GM18951 (cell line): Measurements from ENCODE around the gene EEF1G.
"Not testable (repeated sequence)": the region's sequence is repeated elsewhere in the genome, so short reads cannot be mapped to it uniquely, and the experiment has no call there.

Experiments used
- POLR2A ChIP-seq: IDR thresholded peaks from 4 replicates; pipeline ENCODE4 v1.6.1; 2011; ENCODE audit warnings: mild to moderate bottlenecking; ENCODE audit not compliant: insufficient read length, insufficient read depth; ENCODE audit errors: extremely low read depth
- in situ Hi-C: fragments of 300-500 bp; cut with MboI; formaldehyde crosslinking; loops from one replicate; pipeline ENCODE4 v1.12.0; 2022; ENCODE audit warnings: low sequenced_read_pairs, mixed read lengths, inconsistent platforms; ENCODE audit not compliant: unreplicated experiment

EEF1G gene

DNA sequence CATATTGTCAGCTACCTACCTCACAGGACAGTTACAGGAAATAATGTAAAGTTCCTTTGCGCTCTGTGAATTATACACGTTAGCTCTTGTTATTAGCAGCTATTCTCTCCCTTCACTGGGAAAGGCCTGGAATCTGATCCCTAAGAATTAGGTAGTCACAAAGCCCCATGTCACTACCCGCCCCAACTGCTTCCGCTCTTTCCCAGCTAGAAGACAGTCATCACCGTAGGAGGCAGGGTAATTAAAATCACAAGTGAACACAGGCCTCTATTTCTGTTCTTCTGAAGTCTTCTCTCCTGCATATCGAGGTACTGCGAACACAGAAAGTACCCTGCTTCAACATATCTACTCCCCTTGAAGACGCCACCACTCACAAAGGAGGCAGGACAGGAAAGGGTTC is 14.5 kb downstream of the EEF1G start:
- in situ Hi-C loops = no loop called here
- no peak for TF ChIP-seq POLR2A

DNA sequence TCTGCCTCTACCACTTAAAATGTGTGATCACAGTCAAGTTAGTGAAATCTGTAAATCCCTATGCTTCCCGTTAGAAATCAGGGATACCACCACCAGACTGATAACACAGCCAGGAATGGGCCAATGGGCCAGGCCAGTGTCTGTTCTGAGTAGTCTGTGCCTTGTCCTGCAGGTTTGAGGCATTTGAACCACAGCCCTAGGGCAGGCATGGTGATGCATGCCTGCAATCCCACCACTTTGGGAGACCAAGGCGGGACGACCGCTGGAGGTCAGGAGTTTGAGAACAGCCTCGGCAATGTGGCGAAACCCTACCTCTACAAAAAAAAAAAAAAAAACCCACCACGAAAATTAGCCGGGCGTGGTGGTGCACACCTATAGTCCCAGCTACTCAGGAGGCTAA is 15.0 kb downstream of the EEF1G start:
- in situ Hi-C loops = no loop called here
- no peak for TF ChIP-seq POLR2A

DNA sequence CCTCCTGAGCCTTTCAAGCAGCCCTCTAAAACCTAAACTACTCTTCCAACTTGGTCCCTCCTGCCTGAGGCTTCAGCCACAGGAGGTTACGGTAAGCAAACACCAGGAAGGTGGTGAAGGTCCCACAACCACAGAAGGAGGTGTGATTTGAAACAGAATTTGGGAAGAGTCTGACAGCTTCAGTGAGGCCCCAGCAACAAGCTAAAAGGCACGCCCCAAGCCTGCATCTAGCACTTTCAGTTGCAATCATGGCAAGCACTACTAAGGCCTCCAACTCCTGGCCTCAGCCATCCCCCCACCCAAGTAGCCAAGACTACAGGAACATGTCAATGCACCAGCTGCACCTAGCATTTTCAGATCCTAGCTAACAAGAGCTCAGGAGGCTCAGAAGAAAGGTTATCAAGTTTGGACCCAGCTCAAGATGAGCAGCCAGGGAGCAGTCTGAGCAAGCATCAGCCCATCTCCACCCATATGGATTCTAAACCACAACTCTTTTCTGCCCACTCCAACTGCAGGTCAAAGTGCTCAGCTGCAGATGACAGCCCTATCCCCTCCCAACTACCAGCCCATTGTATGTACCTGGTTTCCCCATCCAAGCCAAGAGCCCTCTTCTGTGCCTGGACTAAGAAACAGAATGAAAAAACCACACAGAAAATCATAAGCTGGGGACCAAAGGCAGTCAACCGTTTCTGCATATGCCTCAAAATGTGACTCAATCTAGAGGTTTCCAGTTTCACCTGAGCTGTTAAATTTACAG is 16.6 kb downstream of the EEF1G start:
- in situ Hi-C loops = no loop called here
- no peak for TF ChIP-seq POLR2A

DNA sequence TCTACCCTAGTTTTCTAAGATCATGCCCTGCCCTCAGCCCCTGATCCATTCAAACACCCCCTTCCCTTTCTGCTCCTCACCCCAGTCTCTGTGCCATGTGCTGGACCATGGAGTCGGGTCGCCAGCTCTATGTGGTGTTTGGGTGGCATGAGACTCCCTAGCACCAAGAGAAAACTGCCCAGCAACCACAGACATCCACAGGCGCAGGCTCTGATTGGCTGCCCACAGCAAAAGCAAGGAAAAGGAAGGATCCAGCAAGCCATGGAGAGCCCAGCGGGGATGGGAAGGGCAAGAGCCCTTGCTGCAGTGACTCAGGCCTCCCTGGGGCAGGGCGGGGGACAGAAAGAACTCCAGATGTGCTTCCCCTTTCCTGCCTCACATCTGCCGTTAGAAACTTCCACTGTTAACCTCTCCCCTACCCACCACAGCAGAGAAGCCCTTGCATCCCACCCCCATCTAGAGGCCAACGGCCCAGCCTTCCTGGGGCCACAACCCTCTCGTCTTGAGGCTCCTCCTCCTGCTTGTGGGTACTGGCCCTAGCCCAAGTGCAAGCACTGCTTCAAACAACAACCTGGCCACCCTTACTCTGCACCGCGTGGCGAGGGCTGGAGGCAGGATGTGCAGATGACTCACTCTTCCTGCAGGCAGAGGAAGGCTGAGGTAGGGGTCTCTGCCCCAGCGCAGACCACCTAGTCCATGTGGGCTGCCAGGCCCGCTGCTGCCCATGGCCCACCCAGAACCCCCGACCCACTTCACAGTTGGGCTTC is 17.4 kb downstream of the EEF1G start:
- in situ Hi-C loops = no loop called here

DNA sequence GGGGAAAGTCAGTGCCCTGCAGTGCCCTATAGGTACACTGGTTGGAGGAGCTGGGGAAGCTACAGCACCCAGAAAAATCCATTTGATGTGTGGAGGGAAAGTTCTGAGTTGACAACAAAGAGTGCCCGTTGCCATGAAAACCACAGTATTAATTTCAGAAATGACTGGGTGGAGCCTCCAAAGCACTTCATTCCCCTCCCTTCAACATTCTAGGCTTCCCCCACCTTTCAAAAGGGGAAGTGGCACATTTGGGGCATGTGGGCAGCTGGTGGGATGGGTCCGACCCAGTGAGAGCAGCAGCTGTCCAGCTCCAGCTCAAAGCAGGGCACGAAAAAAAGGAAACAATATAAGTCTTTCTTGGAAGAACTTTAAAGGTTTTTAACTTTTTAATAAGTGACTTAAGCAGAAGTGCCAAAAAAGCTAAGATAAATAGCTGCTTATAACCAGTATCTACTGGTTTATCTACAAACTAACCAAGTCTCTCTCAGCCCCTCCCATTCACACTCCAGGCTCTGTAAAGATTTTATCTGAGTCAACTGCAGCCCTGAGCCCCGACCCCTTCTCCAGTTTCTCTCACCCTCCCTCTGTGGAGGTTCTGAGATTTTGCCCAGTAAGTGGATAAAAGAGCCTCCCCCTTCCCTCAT is 18.1 kb downstream of the EEF1G start:
- TF ChIP-seq POLR2A = no peak
- in situ Hi-C loops = no loop called here

More for the DNA sequence above, 17.4 kb downstream of the EEF1G start:
- TF ChIP-seq POLR2A = no peak

DNA sequence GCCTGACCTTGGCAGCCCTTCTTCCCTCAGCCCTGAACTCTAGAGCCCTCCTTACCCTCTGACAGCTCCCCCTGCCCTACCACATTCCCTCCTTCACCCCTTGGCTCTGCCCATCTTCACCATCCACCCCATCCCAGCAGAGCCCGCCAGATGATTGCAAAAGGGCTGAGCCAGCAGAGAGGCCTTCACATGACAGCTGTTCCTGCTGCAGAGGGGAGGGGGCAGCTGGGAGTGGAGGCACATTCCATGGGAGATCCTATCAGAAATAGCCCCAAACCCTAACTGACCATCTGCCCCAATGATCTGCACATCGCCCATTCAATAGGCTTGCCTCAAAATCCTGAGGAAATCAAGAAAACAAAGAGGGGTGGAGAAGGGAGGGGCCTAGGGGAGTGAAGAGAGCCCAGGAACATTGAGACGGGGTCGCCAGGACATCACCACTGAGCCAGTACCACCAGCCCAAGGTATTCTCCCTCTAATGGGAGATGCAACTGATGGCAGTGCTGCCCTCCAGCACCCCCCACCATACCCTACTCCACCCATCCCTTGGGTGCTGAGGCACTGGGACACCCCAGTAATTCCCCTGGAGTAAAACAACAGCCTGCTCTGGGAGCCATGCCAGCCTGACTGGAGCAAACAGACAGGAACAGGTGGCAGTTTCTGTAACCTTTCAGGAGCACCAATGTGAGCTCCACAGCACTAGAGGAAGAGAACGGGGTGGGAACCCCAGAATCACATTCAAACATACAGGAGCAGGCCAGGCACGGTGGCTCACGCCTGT is 19.1 kb downstream of the EEF1G start:
- in situ Hi-C loops = no loop called here
- TF ChIP-seq POLR2A = no peak

DNA sequence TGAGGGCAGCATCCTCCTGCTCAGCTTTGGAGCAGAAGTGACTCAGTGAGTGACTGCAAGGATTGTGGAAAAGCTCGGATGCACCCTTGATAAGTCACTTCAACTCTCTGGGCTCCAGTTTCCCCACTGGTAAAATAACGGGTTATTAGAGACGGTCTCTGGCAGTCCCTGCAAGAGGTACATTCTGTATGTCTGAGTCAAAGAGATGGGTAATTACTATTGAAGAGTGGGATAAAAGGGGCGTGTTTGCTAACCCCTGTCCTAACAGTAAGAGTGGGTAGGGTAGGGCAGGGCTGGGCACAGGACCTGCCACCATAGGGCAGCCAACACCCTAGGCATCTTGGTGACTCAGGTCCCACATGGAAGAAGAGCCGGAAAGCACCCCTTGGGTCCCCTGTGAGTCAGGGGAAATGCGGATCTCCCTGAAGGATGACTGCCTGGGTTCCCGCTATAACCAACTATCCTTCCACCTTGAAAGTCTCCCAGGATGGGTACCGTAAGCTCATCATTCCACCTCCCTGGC is 19.8 kb downstream of the EEF1G start:
- in situ Hi-C loops = no loop called here
- TF ChIP-seq POLR2A = no peak

DNA sequence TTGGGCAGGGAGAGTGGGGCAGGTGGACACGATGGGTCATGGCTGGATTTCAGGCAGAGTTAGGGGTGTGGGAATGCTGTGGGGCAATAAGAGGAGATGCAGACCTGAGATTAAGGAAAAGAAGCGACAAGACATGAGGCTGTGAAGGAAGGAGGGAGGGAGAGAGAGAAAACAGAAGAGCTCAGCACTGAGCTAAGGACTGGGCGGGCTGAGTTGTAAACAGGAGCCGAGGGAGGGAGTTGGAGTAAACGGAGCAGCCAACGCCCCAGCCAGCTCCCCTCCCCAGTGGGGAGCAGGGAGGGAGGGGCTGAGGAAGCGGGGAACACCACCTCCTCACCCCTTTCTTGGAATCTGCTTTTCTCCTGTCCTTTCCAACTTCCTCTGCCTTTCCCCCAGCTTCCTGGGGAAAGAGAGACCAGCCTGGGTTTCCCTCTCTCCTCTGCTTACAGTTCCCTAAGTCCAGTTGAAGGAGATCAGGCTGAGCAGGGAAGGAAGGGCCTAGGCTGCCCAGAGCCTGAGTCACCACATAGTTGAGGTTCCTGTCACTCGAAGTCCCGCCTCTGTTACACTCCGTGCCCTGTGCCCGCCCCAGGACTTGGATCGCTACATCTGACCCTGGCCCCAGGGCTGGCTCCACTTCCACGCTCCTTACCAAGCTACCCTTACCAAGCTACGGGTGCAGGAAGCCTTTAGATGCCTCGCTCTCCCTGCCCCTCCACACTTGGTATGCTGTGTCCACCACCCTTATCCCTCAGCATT is 20.4 kb downstream of the EEF1G start:
- no peak for TF ChIP-seq POLR2A
- in situ Hi-C loops = no loop called here

DNA sequence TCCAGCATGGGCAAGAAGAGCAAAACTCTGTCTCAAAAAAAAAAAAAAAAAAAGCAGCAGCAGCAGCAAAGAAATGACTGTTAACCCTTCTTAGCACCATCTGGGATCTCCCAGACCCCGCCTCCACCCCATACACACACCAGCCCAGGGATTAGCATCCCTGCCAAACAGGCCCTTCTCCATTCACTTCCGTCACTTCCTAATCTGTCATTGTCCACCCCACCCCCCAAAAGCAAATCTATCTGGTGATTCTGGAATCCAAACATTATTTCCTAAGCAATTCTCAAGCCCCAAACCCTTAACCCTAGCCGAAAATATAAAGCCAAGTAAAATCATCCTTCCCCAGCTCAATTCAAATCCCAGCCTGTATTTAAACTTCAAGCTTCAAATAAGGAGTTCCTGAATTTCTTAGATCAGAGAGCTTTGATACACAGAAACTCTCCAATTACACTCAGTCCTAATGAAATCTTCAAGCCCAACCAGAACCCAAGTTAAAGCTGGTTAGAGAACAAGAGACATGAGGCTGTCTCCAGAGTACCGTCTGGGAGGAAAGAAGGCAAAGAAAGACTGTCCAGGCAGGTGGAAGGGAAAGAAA is 21.1 kb downstream of the EEF1G start:
- TF ChIP-seq POLR2A = no peak
- in situ Hi-C loops = no loop called here

DNA sequence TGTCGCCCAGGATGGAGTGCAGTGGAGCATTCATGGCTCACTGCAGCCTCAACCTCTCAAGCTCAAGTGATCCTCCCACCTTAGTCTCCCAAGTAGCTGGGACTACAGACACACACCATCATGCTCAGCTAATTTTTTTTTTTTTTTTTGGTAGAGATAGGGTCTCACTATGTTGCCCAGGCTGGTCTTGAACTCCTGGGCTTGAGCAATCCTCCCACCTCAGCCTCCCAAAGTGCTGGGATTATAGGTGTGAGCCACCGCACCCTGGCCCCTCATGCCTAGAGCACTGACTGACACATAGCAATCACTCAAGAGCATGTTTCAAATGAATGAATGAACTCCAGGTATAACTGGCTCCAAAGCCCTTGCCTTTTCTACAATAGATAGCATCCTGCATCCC is 23.2 kb downstream of the EEF1G start:
- in situ Hi-C loops = not testable (repeated sequence)

DNA sequence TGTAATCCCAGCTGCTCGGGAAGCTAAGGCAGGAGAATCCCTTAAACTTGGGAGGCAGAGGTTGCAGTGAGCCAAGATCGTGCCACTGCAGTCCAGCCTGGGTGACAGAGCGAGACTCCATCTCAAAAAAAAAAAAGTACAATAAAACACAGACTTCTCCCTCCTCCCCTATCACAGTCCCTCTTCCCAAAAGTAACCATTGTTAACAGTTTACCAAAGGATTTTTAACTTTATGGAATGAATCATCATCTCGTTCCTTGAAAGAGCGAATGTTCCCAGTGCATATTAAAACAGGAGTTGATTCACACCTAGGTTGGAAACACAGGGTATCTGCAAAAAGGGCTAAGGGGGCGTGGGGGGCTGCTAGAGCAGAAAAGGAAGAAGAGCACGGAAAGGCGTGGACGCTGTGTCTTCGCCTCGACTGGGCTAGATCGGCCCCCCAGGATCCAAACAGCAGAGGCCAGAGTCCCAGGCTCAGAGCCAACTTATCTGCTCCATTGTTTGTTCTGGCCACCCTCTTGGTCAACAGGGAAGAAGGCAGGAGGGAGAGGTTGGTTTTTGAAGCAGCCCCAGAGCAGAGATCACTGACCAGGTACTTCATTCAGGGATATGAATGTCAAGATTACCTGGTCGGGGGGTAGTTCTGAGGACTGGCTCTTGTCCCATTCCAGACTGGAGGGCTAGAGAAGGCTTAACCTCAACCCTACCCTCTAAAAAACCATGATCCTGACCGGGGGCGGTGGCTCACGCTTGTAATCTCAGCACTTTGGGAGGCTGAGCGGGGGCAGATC is 25.0 kb downstream of the EEF1G start:
- no peak for TF ChIP-seq POLR2A

More for the DNA sequence above, 25.0 kb downstream of the EEF1G start:
- in situ Hi-C loops = no loop called here
